SK-N-SH treated with all-trans-retinoic acid at 6 μM for 48 hours (cell line): Measurements from ENCODE around the gene PEPD.

Source experiments
- CSRNP3 ChIP-seq: fragments of 250-450 bp; sonication (Bioruptor Pico); IDR thresholded peaks from 2 replicates; pipeline ENCODE4 v1.5.1; 2021; ENCODE audit warnings: mild to moderate bottlenecking, moderate library complexity
- ESRRG ChIP-seq: fragments of 250-450 bp; sonication (Bioruptor Pico); IDR thresholded peaks from 2 replicates; pipeline ENCODE4 v1.6.1; 2021; ENCODE audit warnings: mild to moderate bottlenecking
- ISL1 ChIP-seq: fragments of 250-450 bp; sonication (Bioruptor Pico); IDR thresholded peaks from 2 replicates; pipeline ENCODE4 v2.1.2; 2022; ENCODE audit warnings: mild to moderate bottlenecking, moderate library complexity
- OSR1 ChIP-seq: fragments of 250-450 bp; sonication (Bioruptor Pico); IDR thresholded peaks from 2 replicates; pipeline ENCODE4 v1.8.0; 2022; ENCODE audit warnings: moderate library complexity, mild to moderate bottlenecking, inconsistent platforms
- POU6F1 ChIP-seq: fragments of 250-450 bp; sonication (Bioruptor Pico); IDR thresholded peaks from 2 replicates; pipeline ENCODE4 v1.8.0; 2021; ENCODE audit warnings: low read depth, mild to moderate bottlenecking, moderate library complexity, borderline replicate concordance
- PPARA ChIP-seq: fragments of 250-450 bp; sonication (Bioruptor Pico); IDR thresholded peaks from 2 replicates; pipeline ENCODE4 v1.5.0; 2020; ENCODE audit warnings: mild to moderate bottlenecking, borderline replicate concordance
- RARB ChIP-seq: fragments of 250-450 bp; sonication (Bioruptor Pico); IDR thresholded peaks from 2 replicates; pipeline ENCODE4 v1.8.0; 2021; ENCODE audit warnings: mild to moderate bottlenecking, moderate library complexity
- TOX ChIP-seq: fragments of 250-450 bp; sonication (Bioruptor Pico); IDR thresholded peaks from 2 replicates; pipeline ENCODE4 v1.8.0; 2021; ENCODE audit warnings: mild to moderate bottlenecking, moderate library complexity, borderline replicate concordance
- ZFP30 ChIP-seq: fragments of 450-650 bp; formaldehyde crosslinking; IDR thresholded peaks from 2 replicates; pipeline ENCODE4 v1.5.0; 2022; ENCODE audit warnings: mild to moderate bottlenecking, moderate library complexity
- ZNF70 ChIP-seq: fragments of 450-650 bp; formaldehyde crosslinking; IDR thresholded peaks from 2 replicates; pipeline ENCODE4 v1.5.0; 2020; ENCODE audit warnings: mild to moderate bottlenecking, moderate library complexity
- ZNF8 ChIP-seq: fragments of 450-650 bp; formaldehyde crosslinking; IDR thresholded peaks from 2 replicates; pipeline ENCODE4 v1.5.0; 2020; ENCODE audit warnings: mild to moderate bottlenecking, moderate library complexity
- TF ChIP-seq, protein P1 (sequence below): fragments of 250-450 bp; sonication (Bioruptor Pico); IDR thresholded peaks from 2 replicates; pipeline ENCODE4 v1.5.1; 2020; ENCODE audit warnings: low read depth, mild to moderate bottlenecking, moderate library complexity
- TF ChIP-seq, protein P2 (sequence below): fragments of 250-450 bp; sonication (Bioruptor Pico); IDR thresholded peaks from 2 replicates; pipeline ENCODE4 v1.8.0; 2020; ENCODE audit warnings: mild to moderate bottlenecking, moderate library complexity, borderline replicate concordance

DNA sequence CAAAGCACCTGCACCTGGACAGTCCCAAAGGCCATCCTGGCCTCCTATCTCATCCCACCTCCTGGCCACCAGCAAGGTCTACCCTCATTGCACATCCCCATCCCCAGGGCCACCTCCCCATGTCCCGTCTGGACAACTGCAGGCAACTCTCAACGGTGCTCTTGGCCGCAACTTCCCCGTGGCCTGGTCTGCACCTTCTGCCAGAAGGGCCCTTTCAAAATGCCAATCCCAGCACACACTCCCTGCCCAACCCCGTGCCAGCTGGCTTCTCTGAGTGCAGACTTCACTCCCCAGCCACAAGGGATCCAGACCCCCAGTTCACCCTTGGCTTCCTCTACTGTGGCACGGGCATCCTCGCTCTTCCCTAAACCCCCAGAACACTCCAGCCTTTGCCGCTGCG is 8.2 kb downstream of the PEPD start:
- TF ChIP-seq ZNF8 (CRISPR knock-in tag) (no peak), RARB (CRISPR knock-in tag) (no peak), ESRRG (CRISPR knock-in tag) (no peak), TOX (CRISPR knock-in tag) (no peak), ISL1 (no peak), ZNF70 (CRISPR knock-in tag) (no peak), ZFP30 (no peak), PPARA (CRISPR knock-in tag) (no peak), CSRNP3 (CRISPR knock-in tag) (no peak), POU6F1 (CRISPR knock-in tag) (no peak), OSR1 (CRISPR knock-in tag) (no peak)
- TF ChIP-seq, protein P1, sequence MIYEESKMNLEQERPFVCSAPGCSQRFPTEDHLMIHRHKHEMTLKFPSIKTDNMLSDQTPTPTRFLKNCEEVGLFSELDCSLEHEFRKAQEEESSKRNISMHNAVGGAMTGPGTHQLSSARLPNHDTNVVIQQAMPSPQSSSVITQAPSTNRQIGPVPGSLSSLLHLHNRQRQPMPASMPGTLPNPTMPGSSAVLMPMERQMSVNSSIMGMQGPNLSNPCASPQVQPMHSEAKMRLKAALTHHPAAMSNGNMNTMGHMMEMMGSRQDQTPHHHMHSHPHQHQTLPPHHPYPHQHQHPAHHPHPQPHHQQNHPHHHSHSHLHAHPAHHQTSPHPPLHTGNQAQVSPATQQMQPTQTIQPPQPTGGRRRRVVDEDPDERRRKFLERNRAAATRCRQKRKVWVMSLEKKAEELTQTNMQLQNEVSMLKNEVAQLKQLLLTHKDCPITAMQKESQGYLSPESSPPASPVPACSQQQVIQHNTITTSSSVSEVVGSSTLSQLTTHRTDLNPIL (CRISPR knock-in tag), result no peak
- TF ChIP-seq, protein P2, sequence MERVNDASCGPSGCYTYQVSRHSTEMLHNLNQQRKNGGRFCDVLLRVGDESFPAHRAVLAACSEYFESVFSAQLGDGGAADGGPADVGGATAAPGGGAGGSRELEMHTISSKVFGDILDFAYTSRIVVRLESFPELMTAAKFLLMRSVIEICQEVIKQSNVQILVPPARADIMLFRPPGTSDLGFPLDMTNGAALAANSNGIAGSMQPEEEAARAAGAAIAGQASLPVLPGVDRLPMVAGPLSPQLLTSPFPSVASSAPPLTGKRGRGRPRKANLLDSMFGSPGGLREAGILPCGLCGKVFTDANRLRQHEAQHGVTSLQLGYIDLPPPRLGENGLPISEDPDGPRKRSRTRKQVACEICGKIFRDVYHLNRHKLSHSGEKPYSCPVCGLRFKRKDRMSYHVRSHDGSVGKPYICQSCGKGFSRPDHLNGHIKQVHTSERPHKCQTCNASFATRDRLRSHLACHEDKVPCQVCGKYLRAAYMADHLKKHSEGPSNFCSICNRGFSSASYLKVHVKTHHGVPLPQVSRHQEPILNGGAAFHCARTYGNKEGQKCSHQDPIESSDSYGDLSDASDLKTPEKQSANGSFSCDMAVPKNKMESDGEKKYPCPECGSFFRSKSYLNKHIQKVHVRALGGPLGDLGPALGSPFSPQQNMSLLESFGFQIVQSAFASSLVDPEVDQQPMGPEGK (CRISPR knock-in tag), result no peak
